SK-N-MC (cell line): Measurements from ENCODE around the gene CACHD1.

Experiments
- EZH2 ChIP-seq: fragments of 200-600 bp; sonication (generic); IDR thresholded peaks from one replicate; pipeline ENCODE4 v1.6.1; 2017; ENCODE audit warnings: antibody characterized with exemption
- FOXP2 ChIP-seq: optimal IDR thresholded peaks from 2 replicates; pipeline ENCODE3; 2011; ENCODE audit warnings: mild to moderate bottlenecking, moderate library complexity; ENCODE audit not compliant: insufficient read depth; ENCODE audit errors: extremely low read length, control extremely low read depth
- POLR2AphosphoS5 ChIP-seq: IDR thresholded peaks from 2 replicates; pipeline ENCODE4 v1.6.1; 2012; ENCODE audit warnings: mild to moderate bottlenecking, low read depth, low read length, borderline replicate concordance

DNA sequence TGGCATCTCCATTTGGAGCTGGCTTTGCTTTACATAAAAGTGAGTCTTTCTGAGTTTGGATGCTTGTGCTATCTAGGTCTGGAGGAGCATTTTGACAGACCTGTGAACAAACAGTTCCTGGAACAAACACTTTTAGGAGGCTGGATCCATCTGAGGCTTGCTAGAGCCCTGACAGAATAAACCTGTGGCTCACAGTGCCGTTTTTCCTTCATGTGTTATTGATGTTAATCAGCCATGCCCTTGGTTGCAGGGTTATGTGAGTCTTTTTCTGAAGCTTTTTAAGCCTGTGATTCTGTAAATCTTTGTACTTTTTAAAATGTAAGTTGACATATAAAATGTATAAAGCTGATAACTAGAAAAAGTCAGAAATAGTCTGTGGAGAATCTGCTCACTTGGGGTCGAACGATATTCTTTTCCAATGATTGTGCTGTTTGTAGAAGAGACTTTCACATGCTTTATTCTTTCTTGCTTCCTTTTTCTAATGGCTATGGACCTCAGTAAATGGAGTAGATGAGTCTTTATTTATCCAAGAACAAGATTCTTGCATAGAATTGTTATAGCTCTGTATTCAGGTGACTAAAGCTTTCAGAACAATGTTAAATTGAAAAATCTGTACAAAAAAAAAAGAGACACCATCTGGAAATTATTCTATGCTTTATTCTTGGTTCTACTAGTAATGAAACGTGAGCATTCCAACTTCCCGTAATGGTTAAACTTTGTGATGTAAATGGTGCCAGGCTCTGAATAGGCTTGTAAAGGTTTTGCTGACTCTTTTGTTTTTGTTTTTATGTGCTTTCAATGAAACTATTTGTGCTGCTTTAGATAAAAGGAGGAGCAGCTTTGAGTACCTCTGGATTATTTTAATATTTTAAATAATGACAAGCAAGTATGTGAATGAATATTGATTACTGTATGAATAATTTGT lies 53.7 kb downstream of the CACHD1 start:
- no peak for TF ChIP-seq POLR2AphosphoS5
- TF ChIP-seq EZH2 = no peak
- no peak for TF ChIP-seq FOXP2
